Breast epithelium (tissue), 3 donors: Measurements from ENCODE around the gene MYH6.

ENCODE experiments used
- POLR2A ChIP-seq: fragments of 450-650 bp; IDR thresholded peaks from one replicate; pipeline ENCODE4 v1.6.1; 2016; ENCODE audit warnings: antibody characterized with exemption, mild to moderate bottlenecking, moderate library complexity
- POLR2AphosphoS5 ChIP-seq, 3 donors: sonication (generic); formaldehyde crosslinking; IDR thresholded peaks; one replicate each; pipeline ENCODE4 v1.6.1; 2017; ENCODE audit warnings: antibody characterized with exemption in 3 of 3
- TF ChIP-seq, protein P1 (sequence below), 3 donors: fragments of 450-650 bp; IDR thresholded peaks; one replicate each; pipeline ENCODE4 v1.5.1; 2016 to 2017; ENCODE audit warnings: antibody characterized with exemption in 3 of 3, mild to moderate bottlenecking in 3 of 3, moderate library complexity in 3 of 3

- TF ChIP-seq, protein P1, sequence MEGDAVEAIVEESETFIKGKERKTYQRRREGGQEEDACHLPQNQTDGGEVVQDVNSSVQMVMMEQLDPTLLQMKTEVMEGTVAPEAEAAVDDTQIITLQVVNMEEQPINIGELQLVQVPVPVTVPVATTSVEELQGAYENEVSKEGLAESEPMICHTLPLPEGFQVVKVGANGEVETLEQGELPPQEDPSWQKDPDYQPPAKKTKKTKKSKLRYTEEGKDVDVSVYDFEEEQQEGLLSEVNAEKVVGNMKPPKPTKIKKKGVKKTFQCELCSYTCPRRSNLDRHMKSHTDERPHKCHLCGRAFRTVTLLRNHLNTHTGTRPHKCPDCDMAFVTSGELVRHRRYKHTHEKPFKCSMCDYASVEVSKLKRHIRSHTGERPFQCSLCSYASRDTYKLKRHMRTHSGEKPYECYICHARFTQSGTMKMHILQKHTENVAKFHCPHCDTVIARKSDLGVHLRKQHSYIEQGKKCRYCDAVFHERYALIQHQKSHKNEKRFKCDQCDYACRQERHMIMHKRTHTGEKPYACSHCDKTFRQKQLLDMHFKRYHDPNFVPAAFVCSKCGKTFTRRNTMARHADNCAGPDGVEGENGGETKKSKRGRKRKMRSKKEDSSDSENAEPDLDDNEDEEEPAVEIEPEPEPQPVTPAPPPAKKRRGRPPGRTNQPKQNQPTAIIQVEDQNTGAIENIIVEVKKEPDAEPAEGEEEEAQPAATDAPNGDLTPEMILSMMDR (IDR thresholded peaks at IDR 0.05): no peak
- no peak for TF ChIP-seq POLR2A
- no peak for TF ChIP-seq POLR2AphosphoS5 (IDR thresholded peaks at IDR 0.05)
Measured at GRCh38 chr14:23441076-23441475, 33.0 kb upstream of the MYH6 start.
